HG03432 (cell line): Measurements from ENCODE around the gene KCNK16.

Experiments
- ATAC-seq: cut with Tn5 transposase; IDR thresholded peaks from one replicate; pipeline ENCODE4 v1.9.1; 2021; ENCODE audit warnings: mild to moderate bottlenecking, moderate library complexity; ENCODE audit not compliant: unreplicated experiment

Gene KCNK16

DNA sequence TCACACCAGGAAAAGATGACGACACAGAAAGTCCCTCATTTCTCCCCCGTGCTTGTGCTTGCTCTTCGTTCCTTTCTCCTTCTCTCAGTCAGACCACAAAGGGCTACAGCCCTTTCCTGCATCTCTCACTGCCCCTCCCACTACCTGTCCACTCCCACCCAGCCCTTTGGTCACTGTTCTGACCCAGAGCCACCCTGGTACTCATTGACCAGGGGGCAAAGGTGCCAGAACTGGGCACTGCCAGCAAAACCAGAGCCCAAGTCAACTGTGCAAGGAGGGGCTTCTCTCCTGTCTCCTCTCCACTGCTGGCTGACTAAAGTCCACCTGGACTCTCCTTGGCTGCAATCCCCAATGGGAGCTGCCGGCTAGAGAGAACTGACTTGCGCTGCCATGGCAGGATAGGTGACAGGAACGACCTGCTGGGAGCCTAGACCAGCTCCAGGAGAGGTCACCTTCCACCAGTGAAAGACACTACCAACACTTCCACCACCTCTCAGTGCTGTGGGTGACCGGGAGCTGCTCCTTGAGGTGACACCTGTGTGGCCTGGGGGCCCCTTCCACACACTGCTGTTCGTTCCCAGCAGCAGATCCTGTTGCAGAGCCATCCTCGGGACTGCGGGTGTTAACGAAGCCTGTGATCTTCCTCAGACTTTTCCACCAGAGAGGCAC lies 41.1 kb downstream of the KCNK16 start:
- ATAC-seq: no peak

DNA sequence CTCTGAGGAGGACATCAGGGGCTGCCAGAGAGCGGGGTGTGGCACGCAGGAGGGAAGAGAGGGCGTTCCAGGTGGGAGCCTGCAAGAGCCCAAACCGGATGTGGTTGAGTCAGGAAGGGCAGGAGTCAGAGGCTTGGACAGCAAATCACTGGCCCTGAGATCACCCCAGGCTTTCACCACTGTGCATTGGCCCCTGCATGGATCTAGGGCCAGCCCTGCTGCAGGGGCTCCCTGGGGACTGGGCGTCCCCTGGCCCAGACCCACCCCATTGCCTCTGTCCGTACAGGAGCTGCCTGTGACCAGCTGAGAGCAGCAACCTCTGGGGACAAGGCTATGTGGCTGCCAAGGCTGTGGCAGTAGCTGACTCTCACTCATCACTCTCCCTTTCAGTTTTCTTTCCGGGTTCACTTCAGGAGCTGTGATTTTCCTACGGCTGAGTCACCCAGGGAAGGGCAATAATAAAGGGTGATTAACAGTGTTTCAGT lies 42.2 kb downstream of the KCNK16 start:
- no peak for ATAC-seq

DNA sequence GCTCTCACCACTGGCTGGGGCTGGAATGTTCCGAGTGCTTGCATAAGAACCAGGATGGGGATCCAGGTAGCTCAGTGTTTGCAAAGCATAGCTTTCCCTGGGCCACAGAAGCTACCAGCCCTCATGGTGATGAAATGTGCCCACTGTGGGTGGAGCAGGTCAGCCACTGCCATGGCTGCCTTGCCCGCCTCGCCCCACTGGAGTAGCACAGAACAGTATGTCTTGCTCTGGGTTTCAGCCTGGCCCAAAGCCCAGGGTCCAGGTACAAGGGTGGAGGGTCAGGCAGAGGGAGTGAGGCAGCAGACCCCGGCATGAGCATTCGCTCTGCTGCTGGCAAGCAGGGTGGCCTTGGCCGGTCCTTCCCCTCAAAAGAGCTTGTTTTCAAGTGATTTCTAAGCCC lies 43.0 kb downstream of the KCNK16 start:
- ATAC-seq: no peak

DNA sequence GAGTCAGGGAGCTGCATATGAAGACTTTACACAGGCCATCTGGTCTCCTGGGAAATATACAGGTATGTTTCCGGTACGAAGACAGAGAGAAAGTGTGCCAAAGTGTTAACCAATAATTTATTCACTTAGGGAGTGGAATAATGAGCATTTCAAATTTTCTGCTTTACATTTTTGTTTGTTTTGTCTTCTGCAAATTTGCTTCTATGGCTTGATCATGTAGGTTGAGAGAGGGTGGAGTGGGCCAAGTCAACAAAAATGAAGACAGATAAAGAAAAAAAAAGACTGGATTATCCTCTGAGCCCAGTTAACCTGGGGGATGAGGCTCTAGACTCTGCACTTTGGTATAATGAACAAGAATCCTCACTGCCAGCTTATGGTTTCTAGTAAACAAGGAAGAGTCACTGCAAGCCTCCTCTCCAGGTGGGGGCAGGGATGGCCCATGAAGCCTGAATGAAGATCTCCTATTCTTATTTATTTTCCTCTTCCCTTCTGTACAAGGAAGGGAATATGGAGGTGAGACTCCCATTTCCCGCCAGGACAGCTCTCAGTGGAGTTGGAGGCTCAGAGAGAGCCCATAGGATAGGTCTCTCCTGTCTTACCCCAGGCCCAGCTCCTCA lies 46.0 kb downstream of the KCNK16 start:
- no peak for ATAC-seq

GRCh38 chr6:39274903-39275302 lies 47.6 kb downstream of the KCNK16 start:
- ATAC-seq: no peak

GRCh38 chr6:39274471-39274870 lies 48.0 kb downstream of the KCNK16 start:
- ATAC-seq: no peak

DNA sequence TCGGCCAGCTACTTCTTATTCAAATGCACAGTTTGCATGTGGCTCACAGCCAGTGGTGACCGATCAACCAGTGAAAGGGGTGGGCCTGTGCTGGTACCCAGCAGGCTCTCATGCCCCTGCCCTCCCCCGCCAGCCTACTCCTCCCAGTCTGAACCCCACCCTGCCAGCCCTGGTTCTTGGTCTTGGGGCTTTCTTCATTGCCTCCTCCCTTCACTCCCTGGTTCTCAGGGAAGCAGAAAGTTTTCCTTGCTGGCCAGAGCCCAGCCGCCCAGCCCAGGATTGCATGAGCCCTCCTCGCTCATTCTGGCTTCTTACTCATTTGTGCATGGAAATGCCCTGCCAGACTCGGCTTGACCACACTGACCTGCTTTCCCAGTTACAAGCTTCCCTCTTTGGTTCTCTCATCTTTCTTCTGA lies 49.1 kb downstream of the KCNK16 start:
- ATAC-seq: no peak

DNA sequence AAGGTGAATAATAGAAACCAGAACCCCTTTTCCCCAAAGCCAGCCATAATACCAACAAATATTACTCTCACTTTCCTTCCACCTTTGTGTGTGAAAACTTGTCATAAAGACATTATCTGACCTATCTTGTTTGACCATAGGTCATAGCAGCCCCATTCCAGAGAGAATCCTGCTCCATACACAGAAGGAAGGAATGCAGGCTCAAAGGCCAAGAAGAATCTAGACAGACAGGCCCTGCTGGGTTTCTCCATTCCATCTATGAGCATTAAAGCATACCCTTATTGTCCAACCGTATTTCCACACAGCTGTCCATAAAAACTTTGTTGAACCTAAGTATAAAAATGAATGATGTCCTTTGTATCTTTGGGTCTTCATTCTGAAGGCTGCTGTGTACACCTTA lies 52.5 kb downstream of the KCNK16 start:
- ATAC-seq: no peak

GRCh38 chr6:39268721-39269120 lies 53.8 kb downstream of the KCNK16 start:
- no peak for ATAC-seq

DNA sequence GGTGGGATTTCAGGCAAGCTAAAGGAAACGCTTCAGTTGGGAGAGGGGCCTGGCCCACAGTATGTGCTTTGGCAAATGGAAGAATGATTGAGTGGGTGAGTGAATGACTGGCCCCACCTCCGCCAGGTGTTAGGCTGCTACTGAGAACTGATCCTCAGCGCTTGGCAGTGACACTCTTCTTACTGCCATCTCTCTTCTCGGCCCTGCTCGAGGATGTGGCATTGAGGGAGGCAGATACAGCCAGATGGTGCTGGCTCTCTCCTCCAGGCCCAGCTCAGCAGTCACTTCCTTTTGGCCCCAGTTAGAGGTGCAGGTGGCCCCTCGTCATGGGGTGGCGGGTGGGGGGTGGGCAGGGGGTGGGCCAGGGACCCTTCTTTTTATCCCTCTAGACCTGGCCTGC lies 54.3 kb downstream of the KCNK16 start:
- no peak for ATAC-seq

DNA sequence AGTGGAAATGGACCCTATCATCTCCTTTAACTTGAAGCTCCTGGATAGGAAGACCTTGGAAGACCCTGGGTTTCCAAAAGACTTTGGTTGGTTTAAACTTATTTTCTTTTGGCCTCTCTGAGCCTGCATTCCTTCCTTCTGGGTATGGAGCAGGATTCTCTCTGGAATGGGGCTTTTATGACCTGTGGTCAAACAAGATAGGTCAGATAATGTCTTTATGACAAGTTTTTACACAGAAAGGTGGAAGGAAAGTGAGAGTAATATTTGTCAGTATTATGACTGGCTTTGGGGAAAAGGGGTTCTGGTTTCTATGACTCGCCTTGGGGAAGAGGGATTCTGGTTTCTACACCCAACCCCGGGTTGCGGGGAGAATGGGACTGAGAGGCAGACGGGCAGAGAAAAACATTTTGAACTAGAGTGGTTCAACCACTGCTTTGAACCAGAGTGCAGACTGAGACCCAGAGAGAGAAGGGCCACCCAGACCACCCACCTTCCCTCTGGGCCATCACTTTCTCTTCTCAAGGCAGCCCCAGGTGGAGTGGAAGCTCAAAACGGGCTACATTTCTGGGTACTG lies 55.6 kb downstream of the KCNK16 start:
- ATAC-seq: no peak

GRCh38 chr6:39266375-39266774 lies 56.1 kb downstream of the KCNK16 start:
- no peak for ATAC-seq
